DMS53 (cell line): ENCODE measurements around the gene GPR161.
A peak's percentile ranks its signal among the peaks of the same experiment; 100 is the strongest.

Experiments used
- DNase-seq: peaks from one replicate; lab custom pipeline; 2025; lab: John Stamatoyannopoulos, UW

The GPR161 gene

DNA sequence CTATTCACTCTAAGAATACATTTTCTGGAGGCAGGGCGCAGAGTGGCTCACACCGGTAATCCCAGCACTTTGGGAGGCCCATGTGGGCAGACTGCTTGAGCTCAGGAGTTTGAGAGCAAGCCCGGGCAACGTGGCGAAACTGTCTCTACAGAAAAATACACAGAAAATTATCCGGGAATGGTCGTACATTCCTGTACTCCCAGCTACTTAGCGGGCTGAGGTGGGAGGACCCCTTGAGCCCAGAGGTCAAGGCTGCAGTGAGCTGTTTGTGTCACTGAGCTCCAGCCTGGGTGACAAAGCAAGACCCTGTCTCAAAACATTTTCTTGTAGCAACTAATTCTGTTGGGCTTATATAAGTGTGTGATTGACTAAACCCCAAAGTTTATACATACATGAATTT is 30.5 kb downstream of the GPR161 start:
- DNase-seq, result no peak

DNA sequence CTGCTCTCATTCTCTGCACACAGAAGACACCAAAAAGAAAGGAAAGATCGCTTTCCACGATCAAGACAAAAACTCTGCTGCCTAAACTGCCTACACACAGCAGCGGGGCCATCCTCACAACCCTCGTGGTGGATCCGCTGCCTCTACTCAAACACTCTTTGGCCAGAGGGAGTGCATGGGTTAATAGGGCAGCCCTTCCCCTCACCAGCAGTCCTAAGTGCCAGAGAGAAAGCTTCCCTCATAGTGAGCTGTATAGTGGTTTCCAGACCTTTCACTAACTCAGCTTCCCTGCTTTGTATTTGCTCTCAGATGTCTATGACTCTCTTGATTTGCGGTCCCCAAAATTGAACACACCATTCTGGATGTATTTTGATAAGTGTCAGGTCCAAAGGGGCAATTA is 30.9 kb downstream of the GPR161 start:
- no peak for DNase-seq

DNA sequence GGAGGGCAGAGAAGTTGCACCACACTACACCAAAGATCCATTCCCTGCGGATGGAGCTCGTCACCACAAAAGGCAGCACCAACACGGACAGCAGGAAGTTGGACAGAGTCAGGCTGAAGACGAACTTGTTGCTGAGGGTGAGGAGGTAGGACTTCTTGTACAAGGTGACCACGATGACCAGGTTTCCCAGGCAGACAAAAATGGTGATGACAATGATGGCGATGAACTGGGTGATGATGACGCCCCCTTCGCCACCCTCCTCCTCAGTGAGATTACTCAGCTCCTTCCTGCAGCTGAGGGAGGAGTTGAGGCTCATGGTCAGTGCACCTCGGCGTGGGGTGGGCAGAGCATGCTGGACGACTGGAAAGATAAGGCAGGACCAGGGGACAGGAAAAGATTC is 32.2 kb downstream of the GPR161 start:
- DNase-seq, result no peak

DNA sequence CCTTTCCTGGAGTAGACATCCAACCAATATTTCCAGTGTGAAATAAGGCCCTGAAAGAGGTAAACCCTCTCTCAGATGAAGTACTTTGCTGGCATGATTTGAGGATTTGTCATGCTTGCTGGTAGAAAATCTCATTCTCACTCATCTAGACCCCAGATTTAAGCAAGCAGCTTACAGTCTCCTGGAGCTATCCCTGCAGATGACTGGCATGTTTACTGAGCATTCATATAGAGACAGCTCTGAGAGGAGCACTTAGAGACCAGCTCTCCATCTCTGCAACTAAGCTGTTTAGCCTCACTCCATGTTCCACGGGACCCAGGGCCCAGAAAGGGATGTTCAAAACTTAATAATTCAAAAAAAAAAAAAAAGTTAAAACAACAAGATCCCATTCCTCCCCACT is 34.2 kb downstream of the GPR161 start:
- DNase-seq, result no peak

DNA sequence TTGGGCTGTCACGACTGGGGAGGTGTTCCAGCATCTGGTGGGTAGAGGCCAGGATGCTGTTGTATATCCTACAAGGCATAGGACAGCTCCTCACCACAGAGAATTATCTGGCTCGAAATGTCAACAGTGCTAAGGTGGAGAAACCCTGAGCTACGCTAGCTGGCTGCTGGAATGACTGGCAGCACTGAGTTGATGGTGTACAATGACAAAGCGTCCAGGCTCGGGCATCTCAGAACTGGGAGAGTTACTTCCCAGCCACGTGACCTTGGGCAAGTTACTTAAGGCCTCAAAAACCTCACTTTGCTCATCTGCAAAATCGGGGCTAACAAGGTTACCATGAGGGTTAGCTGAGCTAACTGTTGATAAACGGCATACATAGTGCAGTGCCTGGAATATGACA is 35.4 kb downstream of the GPR161 start:
- no peak for DNase-seq

DNA sequence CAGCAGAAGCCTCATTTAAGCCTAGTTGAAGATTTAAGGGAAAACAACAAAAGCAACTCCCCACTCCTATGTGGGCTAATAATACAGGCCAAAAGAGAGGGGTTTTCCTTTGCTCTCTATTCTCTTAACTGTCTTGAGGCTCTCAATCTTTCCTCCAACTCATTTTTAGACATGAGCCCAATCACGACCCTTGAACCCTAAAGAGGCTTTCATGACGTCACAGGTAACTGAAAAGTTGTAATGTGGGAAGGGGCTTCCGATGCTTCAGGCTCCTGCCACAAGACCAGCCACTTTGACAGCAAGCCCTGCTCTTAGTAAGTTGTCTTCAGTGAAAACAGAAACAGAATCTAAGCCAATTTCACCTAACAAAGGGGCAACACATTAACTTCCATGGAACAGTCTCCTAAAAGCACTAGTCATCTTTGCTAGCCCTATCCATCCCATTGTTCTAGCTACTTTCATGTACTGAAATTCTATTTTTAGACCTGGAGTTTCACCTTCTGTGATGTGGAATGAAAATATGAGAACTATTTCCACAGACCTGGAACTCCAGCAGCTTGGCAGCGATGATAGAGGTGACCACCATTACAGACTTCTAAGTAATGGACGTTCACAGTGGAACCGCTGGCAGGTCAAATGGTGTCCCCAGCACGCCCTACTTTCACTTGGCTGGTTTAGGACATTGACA is 36.3 kb downstream of the GPR161 start:
- no peak for DNase-seq

DNA sequence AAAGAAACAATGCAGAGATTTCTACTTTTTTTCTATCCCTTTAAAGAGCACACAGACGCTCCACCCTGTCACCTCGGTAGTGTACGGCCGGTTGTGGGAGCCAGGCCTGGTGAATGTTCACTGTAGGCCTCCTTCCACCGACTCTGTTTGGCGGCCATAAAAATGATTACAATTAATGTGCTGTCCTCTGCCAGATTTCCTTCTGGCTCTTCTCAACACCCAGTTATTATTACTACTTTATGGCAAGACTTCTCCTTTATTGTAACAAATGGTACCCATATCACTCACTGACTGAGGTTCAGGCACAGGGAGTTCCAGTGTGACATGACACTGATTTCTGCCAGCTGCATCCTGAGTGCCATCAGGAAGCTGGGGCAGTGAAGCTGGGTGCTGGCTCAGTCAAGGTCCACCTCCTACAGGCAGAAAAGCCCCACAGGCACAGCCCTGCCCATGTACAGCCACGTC is 37.4 kb downstream of the GPR161 start:
- no peak for DNase-seq

DNA sequence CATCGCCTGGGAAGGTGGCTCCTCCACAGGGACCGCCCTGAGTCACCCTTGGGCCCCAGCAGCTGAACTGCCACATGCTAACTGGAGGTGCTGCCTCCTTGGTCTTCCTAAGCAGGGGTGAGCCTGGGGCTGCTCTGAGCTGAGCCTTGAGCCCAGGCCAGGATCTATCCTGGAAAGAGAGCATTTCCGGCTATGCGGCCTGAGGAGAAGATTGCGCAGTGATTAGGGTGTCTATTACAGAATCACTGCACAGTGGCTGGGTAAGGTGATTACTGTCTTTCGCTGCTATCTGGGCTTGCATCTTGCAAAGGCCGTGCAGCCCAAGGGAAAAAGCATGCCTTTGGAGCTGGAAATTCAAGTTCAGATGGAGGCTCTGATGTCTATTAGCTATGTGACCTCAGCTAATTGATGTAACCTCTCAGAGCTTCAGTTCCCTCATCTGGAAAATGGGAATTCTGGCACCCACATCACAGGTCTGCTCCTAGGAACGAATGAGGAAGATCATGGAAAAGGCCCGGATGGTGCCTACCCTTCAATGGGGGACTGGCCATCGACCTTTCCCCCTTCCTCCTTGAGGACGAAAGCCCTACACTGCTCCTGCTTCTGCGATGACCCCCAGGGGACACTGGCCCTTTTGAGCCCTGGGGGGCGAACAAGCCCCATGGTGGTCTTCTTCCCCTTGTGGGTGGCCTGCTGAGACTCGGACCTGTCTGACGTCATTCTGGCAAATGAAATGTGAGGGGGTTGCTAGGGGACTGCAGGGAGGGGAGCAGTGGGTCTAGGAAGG is 38.0 kb downstream of the GPR161 start:
- DNase-seq, result no peak

DNA sequence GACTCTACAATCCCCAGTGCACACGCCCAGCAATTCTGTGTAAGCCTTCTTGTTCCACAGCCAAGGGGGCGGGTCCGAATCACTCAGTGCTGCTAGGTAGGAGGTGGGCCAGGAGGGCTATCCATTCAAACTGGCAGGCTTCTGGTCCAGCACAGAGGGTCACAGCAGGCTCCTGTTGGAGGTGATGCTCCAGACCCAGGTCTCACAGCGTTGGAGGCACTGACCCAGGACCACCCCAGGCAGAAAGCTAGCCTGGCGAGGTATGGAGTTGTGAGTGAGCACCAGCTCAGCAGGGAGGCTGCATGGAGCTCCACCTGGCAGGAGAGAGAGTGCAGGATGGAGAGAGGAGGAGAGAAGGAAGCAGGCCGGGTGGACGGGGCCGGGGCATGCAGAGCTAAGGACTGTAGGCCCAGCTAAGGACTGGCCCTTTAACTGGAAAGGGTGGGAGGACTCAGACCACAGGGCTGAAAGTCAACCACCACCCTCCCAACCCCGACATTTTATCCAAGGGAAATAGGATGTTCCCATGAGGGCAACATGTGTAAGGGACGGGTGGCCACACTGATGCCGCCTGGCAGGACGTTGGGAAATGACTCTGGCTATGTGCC is 38.7 kb downstream of the GPR161 start:
- no peak for DNase-seq

DNA sequence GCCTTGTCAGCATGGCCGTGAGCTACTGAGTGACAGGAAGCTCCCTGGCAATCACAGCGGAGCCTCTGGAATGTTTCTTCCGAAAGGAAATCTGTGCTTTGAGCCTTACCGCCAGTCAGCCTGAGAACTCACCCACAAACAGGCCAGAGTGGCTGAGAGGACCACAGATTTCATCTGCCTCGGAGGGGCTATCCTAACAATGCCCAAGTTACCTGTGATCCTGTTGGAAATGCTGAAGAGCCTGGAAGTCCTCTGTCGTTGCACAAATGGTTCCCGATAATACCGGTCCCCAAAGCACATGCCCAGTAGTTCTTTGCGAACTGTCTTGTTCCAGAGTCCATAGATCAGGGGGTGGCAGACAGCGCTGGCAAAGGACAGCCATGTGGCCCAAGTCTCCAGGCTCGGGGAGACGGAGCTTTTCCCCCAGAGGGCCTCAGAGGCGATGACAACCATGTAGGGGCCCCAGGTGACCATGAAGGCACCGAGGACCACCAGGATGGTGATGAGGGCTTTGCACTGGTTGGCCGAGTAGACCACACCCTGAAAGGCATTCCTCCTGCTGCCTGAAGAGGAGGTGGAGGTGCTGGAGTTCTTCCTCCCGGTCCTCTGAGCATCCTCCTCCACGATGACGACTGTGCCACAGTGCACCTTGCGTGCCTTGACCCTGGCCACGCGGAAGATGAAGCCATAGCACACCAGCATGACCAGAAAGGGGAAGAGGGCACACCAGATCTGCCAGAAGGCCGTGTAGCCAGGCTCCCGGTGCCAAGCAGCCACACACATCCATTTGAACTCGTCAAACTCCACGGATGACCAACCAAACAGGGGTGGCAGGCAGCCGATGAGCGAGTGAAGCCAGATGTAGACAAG is 40.2 kb downstream of the GPR161 start:
- DNase-seq, result no peak

DNA sequence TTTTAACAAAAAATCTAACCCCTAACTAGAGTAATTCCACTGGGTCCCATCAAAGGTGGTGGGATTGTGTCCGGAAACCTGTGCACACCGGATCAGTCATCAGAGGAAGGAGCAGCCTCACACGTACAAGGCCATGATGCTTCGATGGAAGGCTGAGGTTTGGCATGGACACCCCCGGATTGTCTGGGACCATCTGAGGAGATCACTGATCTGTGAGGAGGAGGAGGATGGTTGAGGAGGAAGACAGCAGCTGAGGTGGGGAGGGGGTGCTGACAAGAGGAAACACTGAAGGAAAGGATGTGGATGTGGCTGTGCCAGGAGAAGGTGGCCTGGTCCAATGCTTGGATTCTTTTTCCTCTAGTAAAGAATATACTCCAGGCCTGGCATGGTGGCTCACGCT is 41.3 kb downstream of the GPR161 start:
- no peak for DNase-seq

DNA sequence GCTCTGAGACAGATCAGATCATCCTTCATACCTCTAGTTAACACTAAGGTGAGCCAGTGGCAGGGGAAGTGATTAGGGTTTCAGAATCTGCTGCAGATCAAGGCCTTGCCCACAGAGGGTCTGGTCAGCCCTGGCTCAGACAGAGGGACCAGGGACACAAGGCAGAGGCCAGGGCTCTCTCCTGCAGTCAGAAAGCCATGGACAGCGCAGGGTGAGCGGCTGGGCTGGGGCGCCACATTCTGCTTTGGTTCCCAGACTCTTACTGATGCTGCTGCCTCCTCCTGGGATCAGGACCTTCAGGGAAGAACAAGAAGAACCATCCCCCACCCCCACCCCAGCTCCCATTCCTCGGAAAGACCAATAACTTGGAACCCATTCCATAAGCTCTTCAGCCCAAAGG is 43.1 kb downstream of the GPR161 start:
- no peak for DNase-seq

DNA sequence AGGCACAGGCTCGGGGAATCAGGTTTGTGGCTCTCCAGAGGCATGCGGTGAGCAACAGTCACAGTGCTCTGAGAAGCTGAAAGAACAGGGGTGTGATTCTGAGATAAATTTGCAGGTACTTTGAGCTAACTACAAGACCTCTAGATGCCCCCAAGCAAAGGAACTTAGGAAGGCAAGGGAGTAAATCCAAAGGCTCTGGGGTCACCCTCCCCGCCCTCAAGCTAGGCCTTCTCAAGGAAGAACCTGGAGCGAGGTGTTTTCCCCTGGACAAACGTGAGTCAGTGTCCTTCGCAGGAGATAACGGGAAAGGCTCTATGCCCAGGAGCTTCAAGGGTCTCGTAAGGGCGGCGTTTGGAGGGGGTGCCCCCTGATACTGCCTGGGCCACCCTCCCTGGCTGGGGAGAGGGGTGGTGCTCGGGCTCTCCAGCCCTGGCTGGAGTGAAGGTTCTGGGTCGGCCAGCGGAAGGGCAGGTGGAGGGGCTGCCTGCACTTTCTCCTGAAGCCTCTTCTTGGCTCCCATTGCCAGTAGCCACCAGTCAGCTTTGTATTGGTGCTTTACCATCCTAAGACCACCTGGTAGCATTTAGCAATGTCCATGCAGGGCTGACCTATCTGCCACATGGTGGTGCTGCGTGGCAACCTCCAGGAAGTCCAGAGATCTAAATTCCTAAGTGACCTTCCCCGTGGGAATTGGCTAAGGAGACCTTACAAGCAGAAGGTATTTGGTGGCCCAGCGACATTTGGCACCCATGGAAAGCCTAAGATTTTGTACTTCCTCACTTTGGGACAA is 44.0 kb downstream of the GPR161 start:
- peak; percentile 47 for DNase-seq

DNA sequence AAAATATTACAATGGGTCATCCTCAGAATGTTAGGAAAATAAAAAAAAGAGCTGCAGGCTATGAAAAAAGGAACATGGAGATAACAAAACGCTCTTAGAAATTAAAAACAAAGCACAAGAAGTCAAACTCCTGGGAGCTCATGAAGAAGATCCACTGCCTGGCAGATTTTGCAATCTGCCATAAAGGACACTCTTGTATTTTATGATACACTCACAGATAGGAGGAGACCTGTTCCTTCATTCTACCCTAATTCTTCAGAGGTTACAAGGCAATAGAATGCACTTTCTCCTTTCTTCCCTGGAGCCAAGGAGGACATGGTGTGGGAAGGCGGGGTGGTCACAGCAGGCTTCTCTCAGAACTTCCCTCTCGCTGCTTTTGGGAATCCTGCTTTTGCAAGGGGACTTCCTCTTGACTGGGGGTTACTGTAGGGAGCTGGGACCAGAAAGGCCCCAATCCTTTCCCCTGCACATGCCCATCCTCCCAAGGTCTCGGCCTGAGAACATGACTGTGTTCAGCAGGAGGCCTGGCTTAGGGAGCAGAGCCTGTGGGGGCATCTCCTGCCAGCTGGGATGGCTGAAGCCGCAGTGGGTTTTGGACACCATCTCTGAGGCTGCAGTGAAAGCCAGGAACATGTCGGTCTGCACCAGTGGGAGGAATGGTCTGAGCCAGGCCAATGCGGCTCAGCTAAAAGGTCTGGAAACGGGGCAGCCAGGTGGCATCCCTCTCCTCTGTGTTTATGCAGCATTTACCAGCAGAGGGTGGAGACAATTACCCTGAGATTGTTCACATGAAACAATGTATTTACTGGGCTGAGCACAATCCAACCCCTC is 44.8 kb downstream of the GPR161 start:
- DNase-seq, result no peak

DNA sequence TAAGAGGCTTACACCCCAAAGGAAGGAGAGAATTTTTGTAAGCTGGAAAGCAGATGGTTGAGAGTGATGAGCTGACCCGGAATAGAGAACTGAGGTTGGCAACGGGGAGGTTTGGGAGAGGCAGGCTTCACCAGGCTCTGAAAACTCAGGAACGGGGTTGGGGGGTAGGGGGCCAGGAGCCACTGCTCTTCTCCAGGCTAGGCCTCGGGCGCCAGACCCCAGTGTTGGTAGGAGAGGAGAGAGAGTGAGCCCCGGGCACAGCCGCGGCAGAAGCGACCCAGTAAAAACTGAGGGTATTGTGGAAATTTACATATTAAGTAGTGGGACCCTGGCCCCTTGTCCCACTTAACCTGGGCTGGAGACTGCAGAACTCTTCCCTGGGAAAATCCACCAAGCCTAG is 45.7 kb downstream of the GPR161 start:
- no peak for DNase-seq

DNA sequence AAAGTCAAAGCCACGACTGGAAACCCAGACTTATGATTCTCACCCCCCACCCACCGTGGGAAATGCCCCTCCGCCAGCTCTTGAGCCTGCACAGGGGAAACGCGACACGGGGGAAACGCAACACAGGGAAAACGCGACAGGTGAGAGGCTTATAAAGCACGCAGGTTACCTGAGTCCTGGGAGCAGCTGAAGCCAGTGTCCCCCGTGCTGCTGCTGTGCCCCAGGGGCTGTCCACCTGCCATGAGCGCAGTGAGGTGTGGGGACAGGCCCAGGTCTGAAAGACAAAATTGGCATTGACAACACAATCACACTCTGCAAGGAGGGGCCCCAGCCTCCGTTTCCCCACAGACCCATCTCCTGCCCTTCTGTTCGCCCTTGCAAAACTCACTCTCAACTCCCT is 46.3 kb downstream of the GPR161 start:
- no peak for DNase-seq

DNA sequence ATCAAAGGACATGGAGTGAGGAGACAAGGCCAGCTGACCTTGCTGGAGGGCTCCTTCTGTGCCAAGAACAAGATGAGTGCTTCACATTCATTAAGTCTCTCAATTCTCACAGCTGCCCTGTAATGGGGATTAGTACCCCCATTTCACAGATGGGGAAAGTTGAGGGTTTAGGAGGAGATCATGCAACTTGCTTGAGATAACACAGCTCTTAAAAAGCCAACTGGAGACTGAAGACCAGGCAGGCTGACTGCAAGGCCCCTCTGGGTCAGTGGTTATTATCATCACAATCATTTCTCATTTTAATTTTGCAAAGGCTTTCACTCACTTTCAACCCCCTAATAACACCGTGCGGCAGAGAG is 46.8 kb downstream of the GPR161 start:
- no peak for DNase-seq

DNA sequence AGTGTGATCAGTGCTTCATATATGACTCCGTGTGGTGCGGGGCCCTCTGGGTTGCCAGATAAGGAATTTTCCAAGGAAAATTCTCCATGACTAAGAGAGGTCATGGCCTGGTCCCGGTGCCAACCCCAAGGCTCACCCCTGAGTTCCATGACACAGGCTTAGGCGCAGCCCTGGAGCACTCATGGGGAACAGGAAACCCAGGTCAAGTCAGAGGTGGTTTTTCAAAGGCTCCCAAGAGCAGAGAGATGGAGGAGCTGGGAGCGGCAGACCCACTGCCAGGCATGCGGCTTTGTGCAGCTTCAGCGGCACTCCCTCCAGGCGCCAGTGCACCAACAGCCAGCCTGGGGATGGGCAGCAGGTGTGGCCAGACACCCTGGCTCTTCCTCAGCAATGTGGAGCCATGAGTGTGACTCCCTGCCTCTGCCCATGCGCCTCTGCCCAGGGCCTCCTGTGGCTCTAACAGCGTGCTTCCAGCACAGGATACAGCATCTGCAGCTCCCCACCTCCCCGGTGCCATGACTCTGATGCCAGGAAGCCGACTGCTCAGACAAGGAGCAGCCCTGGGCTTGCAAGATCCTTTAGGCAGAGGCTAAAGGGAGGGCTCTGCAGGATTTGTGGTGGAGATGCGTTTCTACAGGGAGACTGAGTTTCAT is 47.3 kb downstream of the GPR161 start:
- DNase-seq, result no peak

DNA sequence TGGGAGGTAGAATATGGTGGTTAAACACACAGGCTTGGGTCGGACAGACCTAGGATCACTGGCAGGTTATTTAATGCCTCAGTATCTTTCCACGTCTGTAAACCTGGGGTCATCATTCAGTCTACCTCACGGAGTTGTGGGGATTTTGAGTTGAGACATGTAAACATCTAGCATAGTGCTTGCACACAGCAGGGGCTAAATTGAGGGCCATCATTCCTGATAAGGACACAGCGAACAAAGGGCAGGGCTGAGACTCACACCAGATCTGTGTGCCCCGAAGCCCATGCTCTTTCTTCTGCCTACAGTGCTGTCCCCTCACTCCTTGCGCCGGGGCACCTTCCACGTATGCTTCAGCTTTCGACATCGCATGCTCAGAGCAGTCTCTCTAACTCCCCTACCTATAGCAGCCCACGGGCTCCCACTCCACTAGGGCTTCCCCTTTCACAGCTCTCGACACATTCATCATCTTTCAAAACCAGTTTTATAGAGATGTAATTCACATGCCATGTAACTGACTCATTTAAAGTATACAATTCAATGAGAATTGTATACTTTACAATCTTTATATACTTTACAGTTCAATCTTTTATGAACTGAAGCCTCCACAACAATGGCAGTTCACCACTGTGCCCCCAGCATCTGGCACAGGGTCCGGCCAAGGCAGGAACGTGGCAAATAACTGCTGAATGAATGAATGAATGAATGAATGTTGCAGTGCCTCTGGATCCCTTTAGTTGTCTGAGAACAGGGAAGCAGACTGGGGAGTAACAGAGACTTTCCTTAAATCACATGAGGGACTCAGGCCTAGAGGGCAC is 48.0 kb downstream of the GPR161 start:
- no peak for DNase-seq
